HG03045 (cell line): ENCODE measurements around the gene POC1A.

Source experiments
- ATAC-seq: cut with Tn5 transposase; IDR thresholded peaks from one replicate; pipeline ENCODE4 v1.9.1; 2021; ENCODE audit warnings: mild to moderate bottlenecking, moderate library complexity; ENCODE audit not compliant: unreplicated experiment

The POC1A gene

GRCh38 chr3:52070724-52071621 is 83.2 kb downstream of the POC1A start:
- ATAC-seq = no peak

- no peak for ATAC-seq
Measured at GRCh38 chr3:52069855-52070254, 84.4 kb downstream of the POC1A start.

GRCh38 chr3:52069135-52069534 is 85.1 kb downstream of the POC1A start:
- ATAC-seq = no peak

- ATAC-seq = no peak
Measured at GRCh38 chr3:52068730-52069129, 85.5 kb downstream of the POC1A start.

- ATAC-seq = no peak
Measured at GRCh38 chr3:52068055-52068571, 86.1 kb downstream of the POC1A start.

GRCh38 chr3:52067526-52067925 is 86.7 kb downstream of the POC1A start:
- ATAC-seq = no peak

GRCh38 chr3:52067046-52067445 is 87.2 kb downstream of the POC1A start:
- ATAC-seq = no peak

- ATAC-seq = no peak
Measured at GRCh38 chr3:52065264-52065756, 88.9 kb downstream of the POC1A start.

- ATAC-seq = no peak
Measured at GRCh38 chr3:52064561-52064960, 89.7 kb downstream of the POC1A start.

GRCh38 chr3:52063026-52063723 is 91.0 kb downstream of the POC1A start:
- no peak for ATAC-seq

GRCh38 chr3:52062505-52062904 is 91.7 kb downstream of the POC1A start:
- ATAC-seq = peak; percentile 39

GRCh38 chr3:52061121-52061910 is 92.9 kb downstream of the POC1A start:
- no peak for ATAC-seq

- ATAC-seq = no peak
Measured at GRCh38 chr3:52059781-52060180, 94.4 kb downstream of the POC1A start.

GRCh38 chr3:52057812-52058495 is 96.3 kb downstream of the POC1A start:
- no peak for ATAC-seq

- peak; percentile 81 for ATAC-seq
Measured at GRCh38 chr3:52056968-52057811, 97.0 kb downstream of the POC1A start.

GRCh38 chr3:52056521-52056967 is 97.7 kb downstream of the POC1A start, which contains the start of gene DUSP7:
TSS of gene DUSP7 (minus strand) at chr3:52056571. CDS start at chr3:52056366, 205 bp downstream.
- ATAC-seq = peak; percentile 32

- peak; percentile 14 for ATAC-seq
Measured at GRCh38 chr3:52055537-52056351, 98.5 kb downstream of the POC1A start.
